Body of pancreas (tissue), 4 donors: Measurements from ENCODE around the gene CCDC38. TPM values are rescaled to one million over a fixed set of nuclear protein-coding genes. Genes with fewer than 3 reads are reported as not detected.

ENCODE experiments used
- ATAC-seq: fragments of 150-250 bp; one replicate; pipeline ENCODE4 v1.9.1; 2016
- DNase-seq, 4 donors: peaks; one replicate each; pipeline ENCODE4 v3.0.0-alpha.2; 2019
- H3K27ac ChIP-seq, 4 donors: fragments of 200-600 bp; sonication (generic); 1 replicate in 3 of 4; 2 replicates in 1 of 4; pipeline versions ENCODE4 v1.5.1 to v1.6.1; 2016 to 2019; ENCODE audit warnings: mild to moderate bottlenecking in 1 of 4, mixed read lengths in 1 of 4, moderate library complexity in 1 of 4
- H3K27me3 ChIP-seq, 2 donors: fragments of 200-600 bp; sonication (generic); one replicate each; pipeline ENCODE4 v1.6.0; 2016; ENCODE audit warnings: mild to moderate bottlenecking in 1 of 2
- H3K36me3 ChIP-seq, 2 donors: fragments of 200-600 bp; sonication (generic); replicated peaks in 1 of 2; 2 replicates each; pipeline ENCODE4 v1.5.1; 2016; ENCODE audit warnings: low read depth in 2 of 2; ENCODE audit not compliant: insufficient read depth in 1 of 2
- H3K4me1 ChIP-seq: fragments of 200-600 bp; sonication (generic); one replicate; pipeline ENCODE4 v1.6.0; 2016
- H3K4me3 ChIP-seq, 2 donors: fragments of 200-600 bp; sonication (generic); 1 replicate in 1 of 2; 2 replicates in 1 of 2; pipeline ENCODE4 v1.5.1; 2016 to 2019
- H3K9me3 ChIP-seq, 3 donors: fragments of 200-600 bp; sonication (generic); 1 replicate in 2 of 3; 2 replicates in 1 of 3; pipeline ENCODE4 v1.5.1; 2016
- POLR2A ChIP-seq, 3 donors: fragments of 450-650 bp; IDR thresholded peaks; one replicate each; pipeline ENCODE4 v1.6.1; 2016; ENCODE audit warnings: antibody characterized with exemption in 3 of 3, mild to moderate bottlenecking in 2 of 3
- WGBS, 2 donors: methylation state at CpG; one replicate each; pipeline ENCODE4 v1.1.5; 2017; 5-methylcytosine and 5-hydroxymethylcytosine counted together
- intact Hi-C: fragments of 100-400 bp; cut with DNase I; formaldehyde crosslinking; loops from one replicate; pipeline ENCODE4 v1.15.1; 2023
- total RNA-seq, 2 donors: library from RNA; depleted of rRNA; stranded (reverse); fragments of >200 nt; gene quantifications; one replicate each; pipeline ENCODE4 v1.1.0, GENCODE V29; 2016
- TF ChIP-seq, protein P1 (sequence below), 7 experiments: fragments of 450-650 bp in 4 of 7; fragments of 200-600 bp in 3 of 7; sonication (generic) in 3 of 7; IDR thresholded peaks; one replicate each; pipeline ENCODE4 v1.5.1; 2016 to 2019; ENCODE audit warnings: antibody characterized with exemption in 7 of 7

CCDC38 gene
- total RNA-seq, result not detected

DNA sequence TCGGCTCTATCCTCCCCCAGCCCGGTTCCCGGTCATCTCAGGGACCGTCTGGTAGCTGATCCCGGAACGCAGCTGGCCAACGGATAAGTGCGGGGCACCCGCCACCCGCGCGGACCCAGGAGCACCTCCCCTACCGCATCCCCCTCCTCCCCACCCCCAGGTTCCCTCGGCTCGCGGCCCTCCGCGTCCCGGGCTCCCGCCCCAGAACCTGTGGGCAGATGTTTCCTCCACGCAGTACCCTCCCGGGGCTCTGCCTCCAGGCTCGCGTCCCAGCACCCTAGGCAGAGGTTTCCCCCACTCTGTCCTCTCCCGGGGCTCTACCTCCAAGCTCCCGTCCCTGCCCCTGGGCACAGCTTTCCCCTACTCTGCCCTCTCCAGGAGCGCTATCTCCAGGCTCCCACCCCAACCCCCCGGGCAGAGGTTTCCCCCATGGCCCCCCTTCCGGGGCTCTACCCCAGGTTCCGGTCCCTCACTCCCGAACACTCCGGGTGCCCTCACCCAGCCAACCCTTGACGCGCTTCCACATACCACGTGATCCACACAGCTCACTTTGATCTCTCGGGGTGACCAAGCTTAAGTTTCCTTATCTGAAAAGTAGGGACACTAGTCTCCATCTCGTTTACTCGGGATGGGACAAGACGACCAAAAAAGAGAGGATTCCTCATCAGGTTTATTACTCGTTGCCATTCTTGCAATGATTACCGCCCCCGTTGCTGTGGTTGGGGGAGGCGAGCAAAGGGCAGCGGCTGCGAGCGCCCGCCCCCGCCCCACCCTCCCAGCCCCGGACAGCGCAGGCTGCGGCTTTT, at the start of gene CCDC38:
Gene CCDC38, minus strand, starts transcription at position 91 of the 806 bp plus-strand sequence. CDS start 6,105 bp downstream, outside the sequence.
- intact Hi-C loops, result no loop called here
- WGBS, 2 donors, result 0% methylated on average over 31 to 51 of the region's 51 CpGs
- H3K27me3 ChIP-seq, result no peaks in the 10 kb centered on the region
- TF ChIP-seq POLR2A (IDR thresholded peaks at IDR 0.05), result peak; percentile 17 to 81 (median 75)
- TF ChIP-seq, protein P1, sequence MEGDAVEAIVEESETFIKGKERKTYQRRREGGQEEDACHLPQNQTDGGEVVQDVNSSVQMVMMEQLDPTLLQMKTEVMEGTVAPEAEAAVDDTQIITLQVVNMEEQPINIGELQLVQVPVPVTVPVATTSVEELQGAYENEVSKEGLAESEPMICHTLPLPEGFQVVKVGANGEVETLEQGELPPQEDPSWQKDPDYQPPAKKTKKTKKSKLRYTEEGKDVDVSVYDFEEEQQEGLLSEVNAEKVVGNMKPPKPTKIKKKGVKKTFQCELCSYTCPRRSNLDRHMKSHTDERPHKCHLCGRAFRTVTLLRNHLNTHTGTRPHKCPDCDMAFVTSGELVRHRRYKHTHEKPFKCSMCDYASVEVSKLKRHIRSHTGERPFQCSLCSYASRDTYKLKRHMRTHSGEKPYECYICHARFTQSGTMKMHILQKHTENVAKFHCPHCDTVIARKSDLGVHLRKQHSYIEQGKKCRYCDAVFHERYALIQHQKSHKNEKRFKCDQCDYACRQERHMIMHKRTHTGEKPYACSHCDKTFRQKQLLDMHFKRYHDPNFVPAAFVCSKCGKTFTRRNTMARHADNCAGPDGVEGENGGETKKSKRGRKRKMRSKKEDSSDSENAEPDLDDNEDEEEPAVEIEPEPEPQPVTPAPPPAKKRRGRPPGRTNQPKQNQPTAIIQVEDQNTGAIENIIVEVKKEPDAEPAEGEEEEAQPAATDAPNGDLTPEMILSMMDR (IDR thresholded peaks at IDR 0.05), result no peak
- no peaks in the 10 kb centered on the region for H3K36me3 ChIP-seq
- peaks cover 10% of the 10 kb centered on the region for H3K4me1 ChIP-seq
- H3K9me3 ChIP-seq, result no peaks in the 10 kb centered on the region
- peak within 1 kb of the TSS; percentile 70 to 88 (median 86) for H3K27ac ChIP-seq
- peak; percentile 96 for ATAC-seq
- H3K4me3 ChIP-seq, result peak within 1 kb of the TSS; percentile 74 to 93
- DNase-seq, result peak; percentile 78 to 87 (median 86)

GRCh38 chr12:95990136-95990535, 47.7 kb upstream of the CCDC38 start:
- H3K4me1 ChIP-seq, result no peaks in the 10 kb centered on the region
- no peak overlapping the region for H3K27ac ChIP-seq
- no peaks in the 10 kb centered on the region for H3K27me3 ChIP-seq
- no peak for TF ChIP-seq POLR2A (IDR thresholded peaks at IDR 0.05)
- TF ChIP-seq, protein P1 (IDR thresholded peaks at IDR 0.05), result no peak
- WGBS, 2 donors, result 58 to 64% methylated on average over 7 of the region's 7 CpGs
- H3K9me3 ChIP-seq, result no peaks in the 10 kb centered on the region
- intact Hi-C loops, result loop anchor here (10.0 kb wide), 1 partner anchor 75 kb away; no protein-coding TSS in a partner anchor
- H3K4me3 ChIP-seq, result no peak overlapping the region
- DNase-seq (no peak), ATAC-seq (no peak)
- no peaks in the 10 kb centered on the region for H3K36me3 ChIP-seq

DNA sequence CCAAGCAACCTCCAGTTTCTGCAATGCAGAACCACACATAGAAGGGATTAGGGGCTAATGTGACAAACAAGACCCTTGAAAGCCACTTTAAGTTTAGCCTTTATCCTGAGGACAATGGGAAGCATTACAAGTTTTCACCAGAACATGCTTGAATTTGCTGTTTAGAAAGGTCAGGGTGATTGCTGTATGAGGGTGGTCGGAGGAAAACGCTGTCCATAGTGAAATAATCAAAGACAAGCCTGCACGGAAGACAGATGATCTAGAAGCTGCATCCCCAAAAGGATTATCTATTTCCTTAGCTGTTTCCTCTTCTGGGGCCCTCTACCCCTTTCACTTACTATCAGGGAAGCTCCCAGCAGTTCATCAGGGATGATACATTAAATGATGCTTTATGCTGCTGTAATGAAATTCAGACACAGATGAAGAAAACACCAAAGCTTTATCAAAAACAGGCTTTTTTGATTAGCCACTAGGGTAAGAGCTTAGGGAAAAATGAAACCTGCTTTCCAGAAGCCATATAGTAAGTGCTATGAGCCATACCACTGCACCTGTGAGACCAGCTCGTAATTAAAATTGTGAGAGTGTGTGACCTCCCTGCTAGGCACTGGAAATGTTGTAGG, 47.2 kb upstream of the CCDC38 start:
- TF ChIP-seq, protein P1 (IDR thresholded peaks at IDR 0.05), result no peak
- TF ChIP-seq POLR2A (IDR thresholded peaks at IDR 0.05), result no peak
- ATAC-seq (no peak), DNase-seq (no peak)
- 63% methylated on average over 4 of the region's 4 CpGs for WGBS, 2 donors
- intact Hi-C loops, result loop anchor here (10.0 kb wide), 1 partner anchor 75 kb away; no protein-coding TSS in a partner anchor
- H3K9me3 ChIP-seq, result no peaks in the 10 kb centered on the region
- H3K4me1 ChIP-seq, result no peaks in the 10 kb centered on the region
- H3K4me3 ChIP-seq, result no peak overlapping the region
- H3K27ac ChIP-seq, result no peak overlapping the region
- H3K36me3 ChIP-seq, result no peaks in the 10 kb centered on the region
- no peaks in the 10 kb centered on the region for H3K27me3 ChIP-seq

- 61 to 70% methylated on average over 11 of the region's 11 CpGs for WGBS, 2 donors
- TF ChIP-seq POLR2A (IDR thresholded peaks at IDR 0.05), result no peak
- TF ChIP-seq, protein P1 (IDR thresholded peaks at IDR 0.05), result no peak
- ATAC-seq (no peak), DNase-seq (no peak)
- H3K27ac ChIP-seq, result no peak overlapping the region
- no peak overlapping the region for H3K4me3 ChIP-seq
- intact Hi-C loops, result no loop called here
- no peaks in the 10 kb centered on the region for H3K9me3 ChIP-seq
- H3K27me3 ChIP-seq, result no peaks in the 10 kb centered on the region
- no peaks in the 10 kb centered on the region for H3K36me3 ChIP-seq
- no peaks in the 10 kb centered on the region for H3K4me1 ChIP-seq
Observed at GRCh38 chr12:95988506-95989275, 46.3 kb upstream of the CCDC38 start.
